HFF-Myc (cell line): ENCODE data around the gene SAFB.
A peak's percentile ranks its signal among the peaks of the same experiment; 100 is the strongest.
"Not testable (repeated sequence)": the region's sequence is repeated elsewhere in the genome, so short reads cannot be mapped to it uniquely, and the experiment has no call there.

Experiments used
- DNase-seq: peaks from one replicate; pipeline ENCODE4 v3.0.0-alpha.2; 2011; ENCODE audit warnings: low read depth; ENCODE audit errors: extremely low read depth
- H3K4me3 ChIP-seq: replicated peaks from 2 replicates; pipeline ENCODE4 v1.5.1; 2011; ENCODE audit warnings: low read depth, mild to moderate bottlenecking, control low read depth, low read length
- TF ChIP-seq, protein P1 (sequence below): IDR thresholded peaks from 2 replicates; pipeline ENCODE4 v1.5.1; 2012; ENCODE audit warnings: mild to moderate bottlenecking, low read depth, low read length, control low read depth; ENCODE audit errors: missing control alignments

Gene SAFB

DNA sequence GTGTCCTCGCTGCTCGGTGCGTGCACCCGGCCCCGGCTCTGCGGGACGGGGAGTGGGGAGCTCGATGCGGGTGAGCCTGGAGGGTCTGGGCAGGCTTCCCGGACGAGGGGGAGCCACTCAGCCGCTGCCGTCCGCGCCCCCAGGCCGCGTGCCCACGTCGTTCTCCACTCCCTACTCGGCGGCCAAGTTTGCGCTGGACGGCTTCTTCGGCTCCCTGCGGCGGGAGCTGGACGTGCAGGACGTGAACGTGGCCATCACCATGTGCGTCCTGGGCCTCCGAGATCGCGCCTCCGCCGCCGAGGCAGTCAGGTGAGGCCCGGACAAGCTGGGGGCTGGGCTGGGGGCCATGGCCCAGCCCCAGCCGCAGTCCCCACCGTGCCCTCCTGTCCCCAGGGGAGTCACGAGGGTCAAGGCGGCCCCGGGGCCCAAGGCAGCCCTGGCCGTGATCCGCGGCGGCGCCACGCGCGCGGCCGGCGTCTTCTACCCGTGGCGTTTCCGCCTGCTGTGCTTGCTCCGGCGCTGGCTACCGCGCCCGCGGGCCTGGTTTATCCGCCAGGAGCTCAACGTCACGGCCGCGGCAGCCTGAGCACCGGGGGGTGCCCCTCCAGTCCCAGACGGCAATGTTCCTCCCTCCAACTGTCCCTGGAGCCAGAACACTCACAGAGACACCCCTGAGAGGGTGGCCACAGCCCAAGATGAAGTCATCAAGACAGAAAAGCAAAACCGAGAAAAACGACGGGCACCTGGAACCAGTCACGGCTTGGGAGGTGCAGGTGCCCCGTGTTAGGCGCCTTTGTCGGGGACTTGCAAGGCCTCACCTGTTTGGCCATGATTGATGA, 64.7 kb downstream of the SAFB start:
- H3K4me3 ChIP-seq: peak overlapping the region; percentile 47
- DNase-seq: no peak
- TF ChIP-seq, protein P1, sequence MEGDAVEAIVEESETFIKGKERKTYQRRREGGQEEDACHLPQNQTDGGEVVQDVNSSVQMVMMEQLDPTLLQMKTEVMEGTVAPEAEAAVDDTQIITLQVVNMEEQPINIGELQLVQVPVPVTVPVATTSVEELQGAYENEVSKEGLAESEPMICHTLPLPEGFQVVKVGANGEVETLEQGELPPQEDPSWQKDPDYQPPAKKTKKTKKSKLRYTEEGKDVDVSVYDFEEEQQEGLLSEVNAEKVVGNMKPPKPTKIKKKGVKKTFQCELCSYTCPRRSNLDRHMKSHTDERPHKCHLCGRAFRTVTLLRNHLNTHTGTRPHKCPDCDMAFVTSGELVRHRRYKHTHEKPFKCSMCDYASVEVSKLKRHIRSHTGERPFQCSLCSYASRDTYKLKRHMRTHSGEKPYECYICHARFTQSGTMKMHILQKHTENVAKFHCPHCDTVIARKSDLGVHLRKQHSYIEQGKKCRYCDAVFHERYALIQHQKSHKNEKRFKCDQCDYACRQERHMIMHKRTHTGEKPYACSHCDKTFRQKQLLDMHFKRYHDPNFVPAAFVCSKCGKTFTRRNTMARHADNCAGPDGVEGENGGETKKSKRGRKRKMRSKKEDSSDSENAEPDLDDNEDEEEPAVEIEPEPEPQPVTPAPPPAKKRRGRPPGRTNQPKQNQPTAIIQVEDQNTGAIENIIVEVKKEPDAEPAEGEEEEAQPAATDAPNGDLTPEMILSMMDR: no peak

DNA sequence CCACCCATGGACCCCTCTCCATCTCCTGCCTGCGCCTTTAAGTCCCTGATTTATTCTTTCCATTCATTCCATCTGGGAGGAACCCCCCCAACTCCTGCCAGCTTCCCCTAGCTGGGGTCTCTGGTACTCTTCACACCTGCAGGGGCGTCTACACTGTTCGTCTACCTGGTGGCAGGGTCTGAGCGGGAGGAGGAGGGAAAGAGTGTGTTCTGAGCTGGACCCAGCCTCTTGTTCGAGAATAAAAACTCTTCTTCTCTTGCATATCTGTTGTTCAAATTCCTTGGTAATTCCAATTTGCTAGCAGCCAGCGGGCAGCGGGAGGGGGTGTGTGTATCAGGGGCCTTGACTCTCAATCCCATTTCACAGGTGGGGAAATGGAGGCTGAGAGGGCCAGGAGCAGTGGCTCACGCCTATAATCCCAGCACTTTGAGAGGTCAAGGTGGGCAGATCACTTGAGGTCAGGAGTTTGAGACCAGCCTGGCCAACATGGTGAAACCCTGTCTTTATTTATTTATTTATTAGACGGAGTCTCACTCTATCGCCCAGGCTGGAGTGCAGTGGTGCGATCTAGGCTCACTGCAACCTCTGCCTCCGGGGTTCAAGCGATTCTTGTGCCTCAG, 65.5 kb downstream of the SAFB start:
- not testable (repeated sequence) for DNase-seq, H3K4me3 ChIP-seq

DNA sequence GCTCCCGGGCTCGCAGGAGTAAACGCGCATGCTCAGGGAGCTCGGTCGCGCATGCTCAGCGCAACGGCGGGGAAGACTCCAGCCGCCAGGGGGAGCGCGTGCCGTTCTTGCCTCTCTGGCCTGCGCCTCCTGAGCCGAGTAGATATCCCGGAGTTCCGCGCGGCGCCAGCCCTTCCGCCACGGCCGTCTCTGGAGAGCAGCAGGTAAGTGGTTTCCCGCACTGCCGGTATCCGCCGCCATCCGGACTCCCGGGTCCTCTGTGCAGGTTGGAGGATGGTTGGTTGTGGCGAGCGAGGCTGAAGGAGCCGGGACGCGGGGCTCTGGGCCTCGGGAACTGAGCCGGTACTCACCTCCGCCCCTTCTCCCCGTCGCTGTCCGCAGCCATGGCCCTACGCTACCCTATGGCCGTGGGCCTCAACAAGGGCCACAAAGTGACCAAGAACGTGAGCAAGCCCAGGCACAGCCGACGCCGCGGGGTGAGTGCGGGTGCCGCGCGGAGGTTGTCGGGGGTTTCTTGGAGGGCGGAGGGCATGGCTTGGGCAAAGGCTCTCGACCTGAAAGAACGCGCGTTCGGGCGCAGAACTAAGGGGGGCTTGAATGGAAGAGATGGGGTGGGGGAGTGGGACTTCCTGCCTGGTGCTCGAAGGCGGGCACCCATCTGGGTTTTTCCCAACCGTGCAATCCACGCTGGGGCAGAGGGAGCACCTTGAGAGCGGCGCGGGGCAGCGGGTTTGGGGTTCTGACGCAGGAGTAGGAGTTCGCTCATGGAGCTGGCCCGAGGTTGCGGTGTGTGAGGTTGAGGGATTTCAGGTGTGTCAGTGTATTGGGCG, 67.5 kb downstream of the SAFB start, which contains the start of gene RPL36:
Gene RPL36 (plus strand): TSS at position 171 of the 830 bp plus-strand sequence. CDS start 213 bp downstream, at position 384.
- H3K4me3 ChIP-seq: peak within 1 kb of the TSS; percentile 75
- TF ChIP-seq, protein P1: peak; percentile 98
- peak; percentile 91 for DNase-seq

DNA sequence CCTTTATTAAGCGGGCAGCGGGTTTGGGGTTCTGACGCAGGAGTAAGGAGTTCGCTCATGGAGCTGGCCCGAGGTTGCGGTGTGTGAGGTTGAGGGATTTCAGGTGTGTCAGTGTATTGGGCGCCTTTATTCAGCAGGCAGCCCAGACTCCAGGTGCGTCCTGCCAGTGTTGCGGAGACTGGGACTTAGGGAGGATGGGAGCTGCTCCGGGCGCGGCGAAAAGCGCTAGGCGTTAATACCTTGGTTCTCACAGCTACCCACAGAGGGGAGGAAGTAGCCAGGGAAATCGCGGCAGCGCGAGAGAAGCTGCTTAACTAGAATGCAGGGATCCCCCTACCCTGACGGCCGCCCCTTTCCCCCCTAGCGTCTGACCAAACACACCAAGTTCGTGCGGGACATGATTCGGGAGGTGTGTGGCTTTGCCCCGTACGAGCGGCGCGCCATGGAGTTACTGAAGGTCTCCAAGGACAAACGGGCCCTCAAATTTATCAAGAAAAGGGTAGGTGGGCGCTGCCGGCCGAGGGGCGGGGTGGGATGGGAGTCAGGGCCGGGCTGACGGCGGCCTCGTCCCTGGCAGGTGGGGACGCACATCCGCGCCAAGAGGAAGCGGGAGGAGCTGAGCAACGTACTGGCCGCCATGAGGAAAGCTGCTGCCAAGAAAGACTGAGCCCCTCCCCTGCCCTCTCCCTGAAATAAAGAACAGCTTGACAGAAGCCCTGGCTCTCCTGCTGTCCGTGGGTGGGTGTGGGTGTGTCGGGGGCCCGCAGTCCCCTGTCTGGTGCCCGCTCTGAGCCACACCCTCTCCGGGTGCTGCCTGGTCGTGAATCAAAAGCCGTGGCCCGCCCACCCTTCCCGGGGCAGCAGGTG, 68.3 kb downstream of the SAFB start:
- peak overlapping the region; percentile 75 for H3K4me3 ChIP-seq
- no peak for DNase-seq
- TF ChIP-seq, protein P1: no peak

DNA sequence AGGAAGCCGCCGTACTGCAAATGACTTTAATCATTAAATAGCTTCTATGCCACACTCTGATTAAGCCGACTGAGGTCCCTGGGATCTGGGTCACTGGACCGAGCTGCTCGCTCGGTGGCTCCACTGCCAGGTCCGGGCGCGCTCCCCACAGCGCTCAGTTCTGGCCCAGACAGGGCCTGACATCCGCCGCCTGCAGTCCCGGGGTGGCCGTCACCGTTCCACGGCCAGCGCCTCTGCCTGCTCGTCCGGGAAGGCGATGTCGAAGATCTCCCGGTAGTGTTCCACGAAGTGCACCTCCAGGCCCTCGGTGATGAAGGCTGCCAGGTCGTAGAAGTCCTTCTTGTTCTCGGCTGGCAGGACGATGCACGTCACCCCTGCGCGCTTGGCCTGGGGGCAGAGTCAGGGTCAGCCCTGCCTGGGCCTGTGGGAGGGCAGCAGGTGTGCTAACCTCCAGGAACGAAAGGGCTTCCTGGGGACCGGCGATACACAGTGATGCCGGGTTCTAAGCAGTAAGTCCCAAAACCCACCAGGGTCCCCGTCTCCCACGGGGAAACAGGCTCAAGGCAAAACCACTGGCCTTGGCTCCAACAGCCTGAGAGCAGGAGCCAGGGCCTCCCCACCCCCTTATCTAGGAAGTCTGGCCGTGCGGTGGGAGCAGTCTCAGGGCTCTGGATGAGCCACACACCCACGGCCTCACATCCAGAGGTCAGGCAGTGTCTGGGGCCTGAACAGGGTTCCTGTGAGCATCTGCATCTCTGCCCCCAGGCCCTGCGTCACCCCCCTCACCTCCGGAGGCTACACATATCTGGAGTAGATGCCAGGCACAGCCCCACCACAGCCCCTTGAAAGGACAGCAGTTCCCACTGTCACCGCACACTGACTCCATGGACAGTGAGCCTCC, 69.2 kb downstream of the SAFB start:
- TF ChIP-seq, protein P1: no peak
- H3K4me3 ChIP-seq: peak overlapping the region; percentile 75
- DNase-seq: no peak

DNA sequence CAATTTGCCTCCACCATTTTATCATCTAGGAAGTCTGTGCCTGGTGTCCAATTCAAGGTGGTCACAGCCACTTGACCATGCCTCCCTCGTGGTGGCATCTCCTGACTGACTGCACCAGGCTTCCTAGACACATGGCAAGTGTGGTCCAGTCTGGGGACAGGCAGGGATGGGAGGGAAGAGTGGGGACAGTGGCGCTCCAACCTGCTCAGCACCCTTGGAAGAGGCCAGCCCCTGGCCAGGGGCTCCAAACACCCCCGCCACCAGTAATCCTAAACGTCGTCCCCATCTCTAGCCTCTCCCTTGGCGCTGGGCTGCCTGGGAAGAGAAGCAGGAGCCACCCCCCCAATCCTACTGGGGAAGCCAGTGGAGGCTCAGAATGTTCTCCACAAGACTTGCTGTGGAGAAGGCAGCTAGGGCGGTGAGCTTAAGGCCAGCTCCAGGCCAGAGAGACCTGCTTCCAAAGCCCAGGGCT, 69.9 kb downstream of the SAFB start:
- TF ChIP-seq, protein P1: no peak
- no peak for DNase-seq
- H3K4me3 ChIP-seq: peak overlapping the region; percentile 75
